ENCODE data around the gene NF2.

The NF2 gene

DNA sequence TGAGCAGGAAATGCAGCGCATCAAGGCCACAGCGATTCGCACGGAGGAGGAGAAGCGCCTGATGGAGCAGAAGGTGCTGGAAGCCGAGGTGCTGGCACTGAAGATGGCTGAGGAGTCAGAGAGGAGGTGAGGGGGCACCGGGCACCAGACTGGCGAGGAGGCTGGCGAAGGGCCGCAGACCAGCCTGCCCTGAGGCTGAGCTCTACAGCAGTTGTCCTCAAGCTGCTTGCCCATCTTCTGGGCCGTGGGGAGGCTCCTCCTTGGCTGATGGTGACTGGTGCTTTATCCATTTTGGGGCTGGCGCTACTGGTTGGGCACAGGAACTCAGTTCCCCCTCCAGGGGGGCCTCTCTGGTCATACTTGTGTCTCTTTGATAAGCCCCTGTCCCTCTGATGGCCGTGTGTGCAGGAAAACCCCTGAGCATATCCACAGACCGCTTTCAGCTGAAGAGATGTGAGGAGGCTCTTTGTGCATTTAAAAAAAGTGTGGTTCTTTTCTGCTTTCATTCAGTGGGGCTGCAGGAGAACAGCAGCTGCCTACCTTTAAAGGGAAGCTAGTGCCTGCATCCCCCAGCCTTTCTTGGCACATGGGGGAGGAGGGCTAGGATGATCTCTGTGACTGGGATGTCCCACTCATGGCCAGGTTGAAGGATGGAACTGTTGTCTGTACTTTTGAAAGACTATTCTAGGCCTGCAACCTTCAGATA lies 70.1 kb downstream of the NF2 start:
- Histone ChIP-seq H2BK120ac (ENCODE audit: low read depth, low read length) (no peak overlapping the region), H2AK5ac (ENCODE audit: low read length) (no peak overlapping the region), H4K8ac (ENCODE audit: low read depth, low read length) (no peak overlapping the region), H3K4me2 (ENCODE audit: low read length) (no peak overlapping the region), H3K23ac (ENCODE audit: low read length) (no peak overlapping the region), H4K5ac (ENCODE audit: low read length) (no peak overlapping the region), H3K4ac (ENCODE audit: low read depth, low read length) (no peak overlapping the region), H3K79me1 (ENCODE audit: low read length) (no peaks in the 10 kb centered on the region), H3K18ac (ENCODE audit: low read length) (no peak overlapping the region), H2BK5ac (ENCODE audit: low read length) (no peak overlapping the region), H3K9ac (ENCODE audit: low read length) (no peak overlapping the region), H2BK15ac (replicated peaks; ENCODE audit: low read depth) (no peak overlapping the region), H3K27me3 (ENCODE audit: insufficient read depth, low read length, poor library complexity) (no peaks in the 10 kb centered on the region), H3K79me2 (ENCODE audit: control insufficient read depth, insufficient read depth, low read length) (no peaks in the 10 kb centered on the region), H3K4me3 (ENCODE audit: low read length) (no peak overlapping the region), H3K36me3 (ENCODE audit: control insufficient read depth, insufficient read depth, low read length) (peaks cover 7% of the 10 kb centered on the region), H3K56ac (ENCODE audit: low read length) (no peak overlapping the region), H3K27ac (ENCODE audit: low read depth, low read length) (no peak overlapping the region), H3K4me1 (ENCODE audit: control insufficient read depth, low read depth, low read length) (no peaks in the 10 kb centered on the region)
- DNase-seq = no peak
- no CpG with 5 or more reads among the region's 14 CpGs for WGBS (ENCODE audit: extremely low coverage, insufficient coverage, low lambda C conversion rate)

DNA sequence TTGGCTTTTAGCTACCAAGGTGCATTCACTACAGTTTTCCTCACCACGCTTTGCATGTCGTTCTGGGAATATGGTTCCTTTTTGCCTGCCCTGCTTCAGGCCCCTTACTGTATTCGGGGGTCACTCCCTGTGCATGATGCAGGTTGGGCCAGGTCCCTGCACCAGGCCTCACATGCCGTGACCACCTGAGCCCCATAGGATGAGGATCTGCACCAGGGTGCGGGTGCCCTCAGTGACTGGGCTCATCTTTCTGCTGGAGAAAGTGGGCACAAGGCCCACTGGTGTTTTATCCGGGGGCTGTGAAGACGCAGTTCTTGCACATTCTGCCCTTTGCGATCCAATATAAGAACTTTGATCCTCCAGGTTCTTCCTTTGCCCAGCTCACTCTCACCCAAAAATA lies 70.7 kb downstream of the NF2 start:
- Histone ChIP-seq H3K79me1 (ENCODE audit: low read length) (no peaks in the 10 kb centered on the region), H3K27ac (ENCODE audit: low read depth, low read length) (no peak overlapping the region), H4K5ac (ENCODE audit: low read length) (no peak overlapping the region), H3K36me3 (ENCODE audit: control insufficient read depth, insufficient read depth, low read length) (peaks cover 4% of the 10 kb centered on the region), H2BK15ac (replicated peaks; ENCODE audit: low read depth) (no peak overlapping the region), H3K4ac (ENCODE audit: low read depth, low read length) (no peak overlapping the region), H3K23ac (ENCODE audit: low read length) (no peak overlapping the region), H3K4me2 (ENCODE audit: low read length) (no peak overlapping the region), H2AK5ac (ENCODE audit: low read length) (no peak overlapping the region), H3K56ac (ENCODE audit: low read length) (no peak overlapping the region), H3K4me3 (ENCODE audit: low read length) (no peak overlapping the region), H4K8ac (ENCODE audit: low read depth, low read length) (no peak overlapping the region), H3K18ac (ENCODE audit: low read length) (no peak overlapping the region), H3K27me3 (ENCODE audit: insufficient read depth, low read length, poor library complexity) (no peaks in the 10 kb centered on the region), H3K9ac (ENCODE audit: low read length) (no peak overlapping the region), H2BK120ac (ENCODE audit: low read depth, low read length) (no peak overlapping the region), H3K4me1 (ENCODE audit: control insufficient read depth, low read depth, low read length) (no peaks in the 10 kb centered on the region), H2BK5ac (ENCODE audit: low read length) (no peak overlapping the region), H3K79me2 (ENCODE audit: control insufficient read depth, insufficient read depth, low read length) (no peaks in the 10 kb centered on the region)
- DNase-seq = no peak
- WGBS (ENCODE audit: extremely low coverage, insufficient coverage, low lambda C conversion rate) = no CpG with 5 or more reads among the region's 8 CpGs

DNA sequence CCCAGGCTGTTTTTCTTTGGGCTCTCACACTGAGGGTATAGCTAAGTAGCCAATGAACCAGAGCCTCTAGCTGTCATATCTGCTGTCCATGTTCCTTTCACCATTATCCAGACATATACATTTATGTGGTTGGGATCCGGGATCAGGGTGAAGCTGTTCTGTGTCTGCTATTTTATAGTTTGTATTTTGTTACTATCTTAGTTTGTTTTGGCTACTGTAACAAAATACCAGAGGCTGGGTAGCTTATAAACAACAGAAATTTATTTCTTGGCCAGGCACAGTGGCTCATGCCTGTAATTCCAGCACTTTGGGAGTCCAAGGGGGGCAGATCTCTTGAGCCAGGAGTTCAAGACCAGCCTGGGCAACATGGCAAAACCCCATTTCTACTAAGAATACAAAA lies 75.9 kb downstream of the NF2 start:
- no peak overlapping the region for H3K18ac ChIP-seq (ENCODE audit: low read length)
- H3K27ac ChIP-seq (ENCODE audit: low read depth, low read length) = no peak overlapping the region
- no peak overlapping the region for H4K8ac ChIP-seq (ENCODE audit: low read depth, low read length)
- H3K4me2 ChIP-seq (ENCODE audit: low read length) = no peak overlapping the region
- no peaks in the 10 kb centered on the region for H3K79me2 ChIP-seq (ENCODE audit: control insufficient read depth, insufficient read depth, low read length)
- H2AK5ac ChIP-seq (ENCODE audit: low read length) = no peak overlapping the region
- H3K36me3 ChIP-seq (ENCODE audit: control insufficient read depth, insufficient read depth, low read length) = no peaks in the 10 kb centered on the region
- H3K4me1 ChIP-seq (ENCODE audit: control insufficient read depth, low read depth, low read length) = no peaks in the 10 kb centered on the region
- no peak overlapping the region for H3K4ac ChIP-seq (ENCODE audit: low read depth, low read length)
- no peak overlapping the region for H3K4me3 ChIP-seq (ENCODE audit: low read length)
- H3K23ac ChIP-seq (ENCODE audit: low read length) = no peak overlapping the region
- no peaks in the 10 kb centered on the region for H3K79me1 ChIP-seq (ENCODE audit: low read length)
- H4K5ac ChIP-seq (ENCODE audit: low read length) = no peak overlapping the region
- no peak overlapping the region for H2BK15ac ChIP-seq (replicated peaks; ENCODE audit: low read depth)
- no peak for DNase-seq
- H2BK120ac ChIP-seq (ENCODE audit: low read depth, low read length) = no peak overlapping the region
- H3K56ac ChIP-seq (ENCODE audit: low read length) = no peak overlapping the region
- no peaks in the 10 kb centered on the region for H3K27me3 ChIP-seq (ENCODE audit: insufficient read depth, low read length, poor library complexity)
- H3K9ac ChIP-seq (ENCODE audit: low read length) = no peak overlapping the region
- WGBS (ENCODE audit: extremely low coverage, insufficient coverage, low lambda C conversion rate) = no CpG with 5 or more reads among the region's 1 CpG
- no peak overlapping the region for H2BK5ac ChIP-seq (ENCODE audit: low read length)

DNA sequence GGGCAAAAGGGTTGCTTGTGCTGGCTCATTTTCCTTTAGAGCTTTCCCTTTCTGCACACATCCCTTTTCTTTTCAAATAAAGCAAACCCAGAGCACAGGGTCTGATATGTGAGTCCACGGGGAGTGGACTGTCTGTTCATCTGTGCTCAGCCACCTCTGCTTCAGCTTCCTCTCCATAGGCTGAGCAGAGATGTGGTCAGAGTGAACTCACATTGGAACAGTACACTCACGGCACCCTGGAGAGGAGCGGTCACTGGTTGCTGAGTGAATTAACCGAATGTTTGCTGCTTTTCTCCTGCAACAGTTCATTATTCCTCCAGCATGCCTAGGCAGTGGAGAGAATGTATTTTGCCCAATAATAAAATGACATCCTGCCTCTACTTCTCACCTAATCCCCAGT lies 80.1 kb downstream of the NF2 start:
- no peak overlapping the region for H2BK5ac ChIP-seq (ENCODE audit: low read length)
- no peak overlapping the region for H2BK15ac ChIP-seq (replicated peaks; ENCODE audit: low read depth)
- H3K79me2 ChIP-seq (ENCODE audit: control insufficient read depth, insufficient read depth, low read length) = no peaks in the 10 kb centered on the region
- H3K56ac ChIP-seq (ENCODE audit: low read length) = no peak overlapping the region
- no peak overlapping the region for H3K27ac ChIP-seq (ENCODE audit: low read depth, low read length)
- no peak overlapping the region for H3K9ac ChIP-seq (ENCODE audit: low read length)
- H3K27me3 ChIP-seq (ENCODE audit: insufficient read depth, low read length, poor library complexity) = no peaks in the 10 kb centered on the region
- WGBS (ENCODE audit: extremely low coverage, insufficient coverage, low lambda C conversion rate) = no CpG with 5 or more reads among the region's 4 CpGs
- H3K36me3 ChIP-seq (ENCODE audit: control insufficient read depth, insufficient read depth, low read length) = no peaks in the 10 kb centered on the region
- DNase-seq = no peak
- no peak overlapping the region for H3K4me3 ChIP-seq (ENCODE audit: low read length)
- H3K4me2 ChIP-seq (ENCODE audit: low read length) = no peak overlapping the region
- no peak overlapping the region for H3K23ac ChIP-seq (ENCODE audit: low read length)
- no peak overlapping the region for H3K4ac ChIP-seq (ENCODE audit: low read depth, low read length)
- H4K5ac ChIP-seq (ENCODE audit: low read length) = no peak overlapping the region
- H3K79me1 ChIP-seq (ENCODE audit: low read length) = no peaks in the 10 kb centered on the region
- no peak overlapping the region for H2AK5ac ChIP-seq (ENCODE audit: low read length)
- H3K4me1 ChIP-seq (ENCODE audit: control insufficient read depth, low read depth, low read length) = no peaks in the 10 kb centered on the region
- H4K8ac ChIP-seq (ENCODE audit: low read depth, low read length) = no peak overlapping the region
- no peak overlapping the region for H2BK120ac ChIP-seq (ENCODE audit: low read depth, low read length)
- no peak overlapping the region for H3K18ac ChIP-seq (ENCODE audit: low read length)

DNA sequence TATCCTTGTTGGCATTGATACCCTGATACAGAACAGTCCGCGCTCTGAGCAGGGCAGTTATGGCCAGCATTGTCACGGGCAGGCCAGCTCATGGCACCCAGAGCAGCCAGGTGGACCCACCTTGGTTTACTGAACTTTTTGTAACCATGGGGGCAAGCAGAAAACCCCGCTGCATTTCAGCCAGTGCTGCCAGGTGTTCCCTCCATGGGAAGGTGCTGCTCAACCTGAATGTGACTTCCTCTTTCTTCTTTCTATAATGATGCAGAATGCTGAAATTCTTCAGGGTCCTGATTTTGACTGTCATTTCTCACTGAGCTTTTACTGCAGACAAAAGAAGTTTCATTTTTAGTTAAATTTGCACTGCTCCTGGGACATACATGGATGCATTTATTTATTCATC lies 80.8 kb downstream of the NF2 start:
- no peak overlapping the region for H3K56ac ChIP-seq (ENCODE audit: low read length)
- no peak for DNase-seq
- no peak overlapping the region for H3K23ac ChIP-seq (ENCODE audit: low read length)
- H3K79me1 ChIP-seq (ENCODE audit: low read length) = no peaks in the 10 kb centered on the region
- no peak overlapping the region for H4K8ac ChIP-seq (ENCODE audit: low read depth, low read length)
- H2BK15ac ChIP-seq (replicated peaks; ENCODE audit: low read depth) = no peak overlapping the region
- no peak overlapping the region for H3K4me3 ChIP-seq (ENCODE audit: low read length)
- H2AK5ac ChIP-seq (ENCODE audit: low read length) = no peak overlapping the region
- no peak overlapping the region for H3K27ac ChIP-seq (ENCODE audit: low read depth, low read length)
- no peak overlapping the region for H4K5ac ChIP-seq (ENCODE audit: low read length)
- H2BK5ac ChIP-seq (ENCODE audit: low read length) = no peak overlapping the region
- no peak overlapping the region for H3K18ac ChIP-seq (ENCODE audit: low read length)
- no peak overlapping the region for H3K9ac ChIP-seq (ENCODE audit: low read length)
- H3K27me3 ChIP-seq (ENCODE audit: insufficient read depth, low read length, poor library complexity) = no peaks in the 10 kb centered on the region
- H3K4me1 ChIP-seq (ENCODE audit: control insufficient read depth, low read depth, low read length) = no peaks in the 10 kb centered on the region
- H3K4ac ChIP-seq (ENCODE audit: low read depth, low read length) = no peak overlapping the region
- H2BK120ac ChIP-seq (ENCODE audit: low read depth, low read length) = no peak overlapping the region
- no peaks in the 10 kb centered on the region for H3K79me2 ChIP-seq (ENCODE audit: control insufficient read depth, insufficient read depth, low read length)
- no peaks in the 10 kb centered on the region for H3K36me3 ChIP-seq (ENCODE audit: control insufficient read depth, insufficient read depth, low read length)
- no CpG with 5 or more reads among the region's 4 CpGs for WGBS (ENCODE audit: extremely low coverage, insufficient coverage, low lambda C conversion rate)
- H3K4me2 ChIP-seq (ENCODE audit: low read length) = no peak overlapping the region
